Inflammatory macrophage (primary cell): ENCODE measurements around the gene APAF1.

ENCODE experiments used
- DNase-seq, 2 donors: peaks; one replicate each; pipeline ENCODE4 v3.0.0-alpha.2; 2020 to 2022

The APAF1 gene

DNA sequence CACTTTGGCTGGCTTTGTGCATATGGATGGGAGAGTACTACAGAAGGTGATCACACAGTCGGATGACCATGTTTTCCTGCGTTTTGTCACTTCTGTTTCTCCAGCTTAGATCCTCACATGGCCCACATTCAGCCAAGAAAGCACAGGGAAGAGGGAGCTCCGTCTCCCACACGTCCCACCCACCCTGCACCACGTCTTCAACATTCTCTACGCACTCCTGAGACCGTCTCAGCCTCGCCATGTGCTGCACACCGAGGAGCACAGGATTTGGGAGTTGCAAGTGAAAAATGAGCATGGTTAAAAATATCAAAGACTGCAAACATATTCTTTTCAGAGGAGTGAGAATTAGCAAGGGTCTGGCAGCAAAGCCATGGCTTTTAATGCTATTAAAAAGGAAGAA is 122.2 kb downstream of the APAF1 start:
- no peak for DNase-seq

DNA sequence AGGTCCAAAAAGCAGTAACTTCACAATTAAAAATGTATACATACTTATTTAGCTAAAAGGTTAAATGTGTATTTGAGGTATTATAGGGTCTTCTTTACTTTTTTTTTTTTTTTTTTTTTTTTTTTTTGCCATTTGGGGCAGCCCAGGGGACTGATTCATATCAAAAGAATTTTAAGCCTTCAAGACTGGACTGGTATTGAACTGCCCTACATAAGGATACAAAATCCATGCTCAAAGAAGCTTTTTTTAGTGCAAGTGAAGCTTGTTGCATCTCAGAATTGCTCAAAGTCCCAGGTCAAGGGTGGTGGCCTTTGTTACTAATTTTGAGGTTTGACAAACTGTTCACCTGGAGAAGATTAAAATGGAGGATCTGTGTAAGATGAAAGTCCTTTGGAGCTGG is 124.0 kb downstream of the APAF1 start:
- no peak for DNase-seq

DNA sequence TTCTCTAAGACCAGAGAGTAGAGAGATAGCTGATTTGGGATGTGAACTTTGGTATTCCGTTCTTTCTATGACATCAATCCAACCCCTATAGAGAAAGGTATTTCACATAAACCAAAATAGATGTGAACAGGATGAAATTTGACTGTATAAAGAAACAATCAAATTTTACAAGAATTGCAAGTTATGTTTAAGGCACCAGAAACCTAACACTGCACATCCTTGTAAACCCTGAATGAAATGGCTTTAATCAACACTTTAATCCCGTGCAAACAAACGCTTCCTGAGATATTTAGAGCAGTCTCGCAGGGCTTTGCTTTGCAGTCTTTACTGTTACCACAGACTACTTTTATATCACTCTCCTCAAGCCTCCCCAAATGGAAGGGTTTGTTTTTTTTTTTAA is 125.1 kb downstream of the APAF1 start:
- DNase-seq: no peak

DNA sequence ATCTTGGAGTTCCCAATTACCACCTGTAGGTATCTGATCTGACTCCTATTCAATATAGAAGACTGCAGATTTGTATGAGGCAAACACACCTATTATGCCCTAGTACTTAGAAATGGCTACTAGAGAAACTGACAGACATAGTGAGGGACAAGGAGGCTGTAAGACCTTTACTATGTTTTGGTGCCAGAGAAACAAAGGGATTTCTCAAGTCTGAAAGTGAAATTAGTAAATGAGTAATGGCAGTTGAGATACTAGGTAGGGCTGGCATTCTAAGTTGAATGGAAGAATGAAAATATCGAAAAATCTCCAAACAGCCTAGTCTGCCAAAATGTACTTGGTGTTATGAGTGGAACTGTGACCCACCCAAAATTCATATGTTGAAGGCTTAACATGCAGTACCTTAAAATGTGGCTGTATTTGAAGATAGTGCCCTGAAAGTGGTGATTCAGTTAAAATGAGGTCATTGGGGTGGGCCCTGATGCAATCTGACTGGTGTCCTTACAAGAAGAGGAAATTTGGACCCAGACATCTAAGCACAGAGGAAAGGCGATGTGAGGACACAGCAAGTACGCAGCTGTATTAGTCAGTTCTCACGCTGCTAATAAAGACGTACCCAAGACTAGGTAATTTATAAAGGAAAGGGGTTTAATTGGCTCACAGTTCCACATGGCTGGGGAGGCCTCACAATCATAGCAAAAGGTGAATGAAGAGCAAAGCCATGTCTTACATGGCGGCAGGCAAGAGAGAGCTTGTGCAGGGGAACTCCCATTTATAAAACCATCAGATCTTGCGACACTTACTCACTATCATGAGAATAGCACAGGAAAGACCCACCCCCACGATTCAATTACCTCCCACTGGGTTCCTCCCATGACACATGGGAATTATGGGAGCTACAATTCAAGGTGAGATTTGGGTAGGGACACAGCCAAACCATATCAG is 127.0 kb downstream of the APAF1 start:
- DNase-seq: no peak

DNA sequence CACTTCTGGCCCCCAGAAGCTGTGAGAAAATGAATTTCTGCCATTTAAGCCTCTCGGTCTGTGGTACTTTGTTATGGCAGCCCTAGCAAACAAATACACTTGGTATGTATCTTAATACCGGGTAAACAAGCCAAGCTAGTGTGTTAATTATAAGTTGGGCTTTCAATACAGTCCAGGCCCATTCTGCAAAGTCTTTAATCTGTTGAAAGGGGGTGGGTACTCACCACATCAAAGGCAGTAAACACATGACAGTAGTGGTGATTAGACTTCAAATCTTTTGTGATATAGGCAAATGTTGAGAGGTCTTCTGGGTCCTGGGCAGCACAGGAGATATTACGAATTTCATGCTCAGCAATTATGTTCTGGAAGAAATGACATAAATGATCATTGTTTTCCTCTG is 127.7 kb downstream of the APAF1 start:
- no peak for DNase-seq

DNA sequence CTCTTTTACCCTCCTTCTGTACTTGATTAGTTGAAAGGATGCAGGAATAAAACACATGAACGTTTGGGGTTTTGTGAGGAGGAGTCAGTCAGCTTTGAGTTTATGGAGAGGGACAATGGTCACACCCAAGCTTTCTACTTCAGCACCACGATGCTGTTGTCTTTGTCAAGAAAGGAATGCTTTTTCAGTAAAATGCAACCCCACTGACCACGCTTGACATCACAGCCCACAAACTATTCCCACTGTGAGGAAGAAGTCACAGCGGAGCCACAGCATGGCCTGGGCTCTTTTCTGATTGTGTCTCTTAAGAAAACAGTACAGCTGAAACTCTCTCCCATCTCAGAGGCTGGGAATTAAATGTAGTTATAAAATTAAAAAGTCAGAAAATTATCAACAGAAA is 135.2 kb downstream of the APAF1 start:
- DNase-seq: no peak

DNA sequence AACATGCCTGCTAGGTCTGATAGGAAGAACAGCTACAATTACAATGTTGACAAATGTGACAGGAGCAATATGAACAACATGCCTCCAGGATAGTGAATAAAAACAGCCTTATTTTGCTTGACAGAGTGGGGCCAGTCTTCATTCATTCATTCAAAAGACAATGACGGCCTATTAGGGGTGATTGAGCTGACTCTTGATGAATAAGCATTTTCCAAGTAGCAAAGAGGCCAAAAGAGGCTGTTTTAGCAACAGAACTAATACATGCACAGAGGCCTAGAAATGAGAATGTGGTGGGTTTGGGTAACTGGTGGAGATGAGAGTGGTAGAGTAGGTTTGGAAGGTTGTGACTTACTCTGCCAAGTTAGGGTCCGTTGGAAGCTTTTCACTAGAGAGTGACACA is 138.3 kb downstream of the APAF1 start:
- DNase-seq: no peak
